HG02943 (cell line): Measurements from ENCODE around the gene RYR3.

Experiments
- ATAC-seq: cut with Tn5 transposase; IDR thresholded peaks from one replicate; pipeline ENCODE4 v1.9.1; 2021; ENCODE audit warnings: mild to moderate bottlenecking, low read depth, moderate library complexity; ENCODE audit not compliant: unreplicated experiment

The RYR3 gene

GRCh38 chr15:33378866-33379480 is 68.2 kb downstream of the RYR3 start:
- no peak for ATAC-seq

- no peak for ATAC-seq
Measured at GRCh38 chr15:33380406-33380805, 69.6 kb downstream of the RYR3 start.

GRCh38 chr15:33382491-33382890 is 71.7 kb downstream of the RYR3 start:
- no peak for ATAC-seq

- ATAC-seq, result no peak
Measured at GRCh38 chr15:33384307-33384706, 73.5 kb downstream of the RYR3 start.

- ATAC-seq, result no peak
Measured at GRCh38 chr15:33392453-33392852, 81.7 kb downstream of the RYR3 start.

GRCh38 chr15:33393546-33393945 is 82.8 kb downstream of the RYR3 start:
- ATAC-seq, result no peak

- ATAC-seq, result no peak
Measured at GRCh38 chr15:33395321-33395720, 84.6 kb downstream of the RYR3 start.

- ATAC-seq, result no peak
Measured at GRCh38 chr15:33395846-33396245, 85.1 kb downstream of the RYR3 start.

GRCh38 chr15:33396475-33396874 is 85.7 kb downstream of the RYR3 start:
- no peak for ATAC-seq

- no peak for ATAC-seq
Measured at GRCh38 chr15:33398555-33398954, 87.8 kb downstream of the RYR3 start.

GRCh38 chr15:33400941-33401340 is 90.2 kb downstream of the RYR3 start:
- no peak for ATAC-seq

GRCh38 chr15:33402600-33402999 is 91.8 kb downstream of the RYR3 start:
- no peak for ATAC-seq

- no peak for ATAC-seq
Measured at GRCh38 chr15:33405096-33405495, 94.3 kb downstream of the RYR3 start.

- ATAC-seq, result no peak
Measured at GRCh38 chr15:33411596-33412540, 101.1 kb downstream of the RYR3 start.

- ATAC-seq, result no peak
Measured at GRCh38 chr15:33419701-33420100, 108.9 kb downstream of the RYR3 start.

GRCh38 chr15:33424025-33424424 is 113.3 kb downstream of the RYR3 start:
- ATAC-seq, result no peak

- ATAC-seq, result no peak
Measured at GRCh38 chr15:33425142-33425541, 114.4 kb downstream of the RYR3 start.

GRCh38 chr15:33430577-33430976 is 119.8 kb downstream of the RYR3 start:
- ATAC-seq, result no peak

GRCh38 chr15:33433821-33434220 is 123.1 kb downstream of the RYR3 start:
- ATAC-seq, result no peak

- ATAC-seq, result no peak
Measured at GRCh38 chr15:33438396-33438795, 127.6 kb downstream of the RYR3 start.

- no peak for ATAC-seq
Measured at GRCh38 chr15:33440900-33441299, 130.1 kb downstream of the RYR3 start.

- no peak for ATAC-seq
Measured at GRCh38 chr15:33442449-33442848, 131.7 kb downstream of the RYR3 start.
